ENCODE data around the gene RIMS4.

- TF ChIP-seq CTCF (IDR thresholded peaks at IDR 0.05; ENCODE audit: low read depth, low read length, poor library complexity, severe bottlenecking) (no peak), EZH2phosphoT487 (IDR thresholded peaks at IDR 0.05; ENCODE audit: borderline replicate concordance, low read length) (no peak)
Measured at GRCh38 chr20:44731657-44732056, 78.7 kb downstream of the RIMS4 start.

Data from DOHH2 (cell line).